HL-60 (cell line): ENCODE data around the gene CLASP2.

Experiments used
- DNase-seq, 2 experiments: peaks; one replicate each; pipeline ENCODE4 v3.0.0-alpha.2; 2010 to 2020; ENCODE audit warnings: low read depth in 1 of 2, low spot score in 1 of 2
- H3K27ac ChIP-seq: fragments of 250-450 bp; sonication (Bioruptor Pico); replicated peaks from 2 replicates; pipeline ENCODE4 v1.5.1; 2020; ENCODE audit warnings: mild to moderate bottlenecking, moderate library complexity
- H3K27me3 ChIP-seq: fragments of 250-450 bp; sonication (Bioruptor Pico); 2 replicates; pipeline ENCODE4 v1.5.1; 2021; ENCODE audit warnings: mild to moderate bottlenecking, moderate library complexity; ENCODE audit not compliant: insufficient read depth, poor library complexity, severe bottlenecking
- H3K4me3 ChIP-seq: replicated peaks from 2 replicates; pipeline ENCODE4 v1.5.1; 2011; ENCODE audit warnings: mild to moderate bottlenecking, control low read depth, low read length; ENCODE audit not compliant: insufficient read depth
- GABPA ChIP-seq: IDR thresholded peaks from 2 replicates; pipeline ENCODE4 v1.6.1; 2012; ENCODE audit warnings: low read depth
- POLR2AphosphoS5 ChIP-seq: IDR thresholded peaks from 2 replicates; pipeline ENCODE4 v1.6.1; 2012; ENCODE audit warnings: low read depth
- SPI1 ChIP-seq: IDR thresholded peaks from 2 replicates; pipeline ENCODE4 v1.6.1; 2012; ENCODE audit warnings: low read depth, mild to moderate bottlenecking, borderline replicate concordance
- TF ChIP-seq, protein P1 (sequence below): IDR thresholded peaks from 2 replicates; pipeline ENCODE4 v1.6.1; 2012; ENCODE audit warnings: low read depth; ENCODE audit not compliant: insufficient replicate concordance
- TF ChIP-seq, protein P2 (sequence below): IDR thresholded peaks from one replicate; pipeline ENCODE4 v1.5.1; 2011; ENCODE audit warnings: low read length, control low read depth, inconsistent platforms; ENCODE audit not compliant: insufficient read depth

Gene CLASP2

DNA sequence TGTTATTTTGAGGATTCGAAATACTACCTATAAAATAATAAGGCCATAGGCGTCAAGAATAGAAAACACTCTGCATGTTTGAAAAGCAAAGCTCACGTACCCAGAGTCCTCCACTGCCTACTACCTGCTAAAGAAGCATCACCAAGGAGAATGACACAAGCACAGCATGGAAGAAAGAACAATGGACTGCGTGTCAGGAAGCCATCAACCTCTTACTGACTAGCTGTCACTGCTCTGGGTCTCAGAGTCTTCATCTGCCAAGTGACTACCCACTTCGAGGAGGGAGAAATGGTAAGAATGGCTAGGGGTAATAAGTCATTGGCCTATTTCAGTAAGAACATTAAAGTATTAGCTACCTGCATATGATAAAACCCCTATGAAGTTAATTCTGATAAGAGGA, 49.4 kb downstream of the CLASP2 start:
- Histone ChIP-seq H3K27ac (no peak overlapping the region), H3K27me3 (no peaks in the 10 kb centered on the region), H3K4me3 (no peak overlapping the region)
- no peak for DNase-seq
- no peak for TF ChIP-seq POLR2AphosphoS5
- no peak for TF ChIP-seq SPI1
- TF ChIP-seq, protein P1, sequence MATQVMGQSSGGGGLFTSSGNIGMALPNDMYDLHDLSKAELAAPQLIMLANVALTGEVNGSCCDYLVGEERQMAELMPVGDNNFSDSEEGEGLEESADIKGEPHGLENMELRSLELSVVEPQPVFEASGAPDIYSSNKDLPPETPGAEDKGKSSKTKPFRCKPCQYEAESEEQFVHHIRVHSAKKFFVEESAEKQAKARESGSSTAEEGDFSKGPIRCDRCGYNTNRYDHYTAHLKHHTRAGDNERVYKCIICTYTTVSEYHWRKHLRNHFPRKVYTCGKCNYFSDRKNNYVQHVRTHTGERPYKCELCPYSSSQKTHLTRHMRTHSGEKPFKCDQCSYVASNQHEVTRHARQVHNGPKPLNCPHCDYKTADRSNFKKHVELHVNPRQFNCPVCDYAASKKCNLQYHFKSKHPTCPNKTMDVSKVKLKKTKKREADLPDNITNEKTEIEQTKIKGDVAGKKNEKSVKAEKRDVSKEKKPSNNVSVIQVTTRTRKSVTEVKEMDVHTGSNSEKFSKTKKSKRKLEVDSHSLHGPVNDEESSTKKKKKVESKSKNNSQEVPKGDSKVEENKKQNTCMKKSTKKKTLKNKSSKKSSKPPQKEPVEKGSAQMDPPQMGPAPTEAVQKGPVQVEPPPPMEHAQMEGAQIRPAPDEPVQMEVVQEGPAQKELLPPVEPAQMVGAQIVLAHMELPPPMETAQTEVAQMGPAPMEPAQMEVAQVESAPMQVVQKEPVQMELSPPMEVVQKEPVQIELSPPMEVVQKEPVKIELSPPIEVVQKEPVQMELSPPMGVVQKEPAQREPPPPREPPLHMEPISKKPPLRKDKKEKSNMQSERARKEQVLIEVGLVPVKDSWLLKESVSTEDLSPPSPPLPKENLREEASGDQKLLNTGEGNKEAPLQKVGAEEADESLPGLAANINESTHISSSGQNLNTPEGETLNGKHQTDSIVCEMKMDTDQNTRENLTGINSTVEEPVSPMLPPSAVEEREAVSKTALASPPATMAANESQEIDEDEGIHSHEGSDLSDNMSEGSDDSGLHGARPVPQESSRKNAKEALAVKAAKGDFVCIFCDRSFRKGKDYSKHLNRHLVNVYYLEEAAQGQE: no peak
- no peak for TF ChIP-seq GABPA
- TF ChIP-seq, protein P2, sequence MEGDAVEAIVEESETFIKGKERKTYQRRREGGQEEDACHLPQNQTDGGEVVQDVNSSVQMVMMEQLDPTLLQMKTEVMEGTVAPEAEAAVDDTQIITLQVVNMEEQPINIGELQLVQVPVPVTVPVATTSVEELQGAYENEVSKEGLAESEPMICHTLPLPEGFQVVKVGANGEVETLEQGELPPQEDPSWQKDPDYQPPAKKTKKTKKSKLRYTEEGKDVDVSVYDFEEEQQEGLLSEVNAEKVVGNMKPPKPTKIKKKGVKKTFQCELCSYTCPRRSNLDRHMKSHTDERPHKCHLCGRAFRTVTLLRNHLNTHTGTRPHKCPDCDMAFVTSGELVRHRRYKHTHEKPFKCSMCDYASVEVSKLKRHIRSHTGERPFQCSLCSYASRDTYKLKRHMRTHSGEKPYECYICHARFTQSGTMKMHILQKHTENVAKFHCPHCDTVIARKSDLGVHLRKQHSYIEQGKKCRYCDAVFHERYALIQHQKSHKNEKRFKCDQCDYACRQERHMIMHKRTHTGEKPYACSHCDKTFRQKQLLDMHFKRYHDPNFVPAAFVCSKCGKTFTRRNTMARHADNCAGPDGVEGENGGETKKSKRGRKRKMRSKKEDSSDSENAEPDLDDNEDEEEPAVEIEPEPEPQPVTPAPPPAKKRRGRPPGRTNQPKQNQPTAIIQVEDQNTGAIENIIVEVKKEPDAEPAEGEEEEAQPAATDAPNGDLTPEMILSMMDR: no peak

DNA sequence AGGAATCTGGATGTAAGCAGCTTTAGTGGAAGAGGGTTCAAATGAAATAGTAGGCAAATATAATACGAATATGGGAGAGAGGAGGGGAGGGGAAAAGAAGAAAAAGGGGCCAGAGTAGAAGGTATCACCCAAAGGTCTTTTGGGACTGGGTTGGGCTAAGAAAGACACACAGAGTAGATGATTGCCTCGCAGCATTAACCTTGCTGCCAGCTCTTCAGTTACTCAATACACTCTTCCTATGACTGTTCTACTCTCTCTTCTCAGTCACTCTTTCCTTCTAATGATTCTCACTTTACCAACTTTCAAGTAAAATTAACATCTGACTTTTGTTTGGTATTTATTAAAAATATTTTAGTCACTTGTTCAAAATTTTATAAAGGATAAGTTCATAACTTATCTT, 52.8 kb downstream of the CLASP2 start:
- TF ChIP-seq SPI1 (no peak), POLR2AphosphoS5 (no peak), GABPA (no peak)
- TF ChIP-seq, protein P1: no peak
- TF ChIP-seq, protein P2: no peak

DNA sequence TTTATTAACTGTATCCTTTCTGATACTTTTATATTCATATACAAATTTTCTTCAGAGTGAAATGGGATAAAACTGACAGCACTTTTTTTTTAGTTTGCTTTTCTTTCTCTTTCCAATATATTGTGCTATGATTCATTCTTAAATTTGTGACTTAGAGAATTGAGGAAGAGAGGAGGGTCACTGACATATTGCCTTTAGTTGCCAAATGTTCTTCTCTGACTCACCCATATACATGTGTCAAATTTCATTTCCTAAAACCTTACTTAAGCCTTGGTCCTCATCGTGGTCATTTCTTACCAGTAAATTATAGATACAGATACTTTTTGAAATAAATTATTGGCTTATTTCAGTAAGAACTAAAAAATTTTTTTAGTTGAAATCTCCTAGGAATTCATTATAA, 53.9 kb downstream of the CLASP2 start:
- Histone ChIP-seq H3K27ac (no peak overlapping the region), H3K27me3 (no peaks in the 10 kb centered on the region), H3K4me3 (no peak overlapping the region)
- DNase-seq: peak; percentile 24 to 38
- no peak for TF ChIP-seq GABPA
- peak; percentile 62; the same call in 1 of the 2 replicates for TF ChIP-seq SPI1

More for the DNA sequence above, 52.8 kb downstream of the CLASP2 start:
- DNase-seq: no peak
- Histone ChIP-seq H3K27me3 (no peaks in the 10 kb centered on the region), H3K27ac (no peak overlapping the region), H3K4me3 (no peak overlapping the region)

DNA sequence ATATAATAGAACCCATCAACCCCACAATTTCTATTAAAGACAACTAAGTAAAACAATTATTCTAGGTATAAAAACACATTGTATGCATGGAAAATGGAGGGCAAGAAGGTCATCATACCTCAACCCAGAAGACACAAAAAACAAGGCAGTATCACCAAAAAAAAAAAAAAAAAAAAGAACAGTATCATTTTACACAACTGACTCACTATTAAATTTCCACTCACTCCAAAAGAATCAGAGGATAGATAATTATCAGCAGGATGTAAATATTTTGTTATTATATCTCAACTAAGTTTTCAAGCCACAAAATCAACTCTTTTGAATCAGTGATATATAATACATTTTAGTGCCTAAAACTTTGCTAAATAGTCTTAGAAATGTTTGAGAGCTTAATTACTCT, 55.0 kb downstream of the CLASP2 start:
- TF ChIP-seq SPI1 (no peak), GABPA (no peak), POLR2AphosphoS5 (no peak)
- TF ChIP-seq, protein P2: no peak
- TF ChIP-seq, protein P1: no peak
- Histone ChIP-seq H3K27ac (no peak overlapping the region), H3K27me3 (no peaks in the 10 kb centered on the region), H3K4me3 (no peak overlapping the region)
- no peak for DNase-seq
